ENCODE data around the gene TMEM243.

The TMEM243 gene

GRCh38 chr7:87190783-87191182 lies 28.7 kb downstream of the TMEM243 start:
- in situ Hi-C loops (cut with MboI; ENCODE audit: low pct_unique_long_range_greater_than_20kb, low sequenced_read_pairs, unreplicated experiment): no loop called here
- TF ChIP-seq CTCF (IDR thresholded peaks at IDR 0.05; ENCODE audit: extremely low read depth, insufficient read depth, missing control alignments): no peak
- DNase-seq (ENCODE audit: low spot score): no peak

- in situ Hi-C loops (cut with MboI; ENCODE audit: low pct_unique_long_range_greater_than_20kb, low sequenced_read_pairs, unreplicated experiment): no loop called here
- TF ChIP-seq CTCF (IDR thresholded peaks at IDR 0.05; ENCODE audit: extremely low read depth, insufficient read depth, missing control alignments): no peak
- no peak for DNase-seq (ENCODE audit: low spot score)
These were observed 30.6 kb downstream of the TMEM243 start for GRCh38 chr7:87188930-87189329.

GRCh38 chr7:87187120-87187519 lies 32.4 kb downstream of the TMEM243 start:
- no peak for DNase-seq (ENCODE audit: low spot score)
- TF ChIP-seq CTCF (IDR thresholded peaks at IDR 0.05; ENCODE audit: extremely low read depth, insufficient read depth, missing control alignments): no peak
- in situ Hi-C loops (cut with MboI; ENCODE audit: low pct_unique_long_range_greater_than_20kb, low sequenced_read_pairs, unreplicated experiment): no loop called here

GRCh38 chr7:87179180-87179579 lies 40.4 kb downstream of the TMEM243 start:
- TF ChIP-seq CTCF (IDR thresholded peaks at IDR 0.05; ENCODE audit: extremely low read depth, insufficient read depth, missing control alignments): no peak
- in situ Hi-C loops (cut with MboI; ENCODE audit: low pct_unique_long_range_greater_than_20kb, low sequenced_read_pairs, unreplicated experiment): no loop called here
- DNase-seq (ENCODE audit: low spot score): no peak

GRCh38 chr7:87178320-87178719 lies 41.2 kb downstream of the TMEM243 start:
- no peak for DNase-seq (ENCODE audit: low spot score)
- in situ Hi-C loops (cut with MboI; ENCODE audit: low pct_unique_long_range_greater_than_20kb, low sequenced_read_pairs, unreplicated experiment): no loop called here
- no peak for TF ChIP-seq CTCF (IDR thresholded peaks at IDR 0.05; ENCODE audit: extremely low read depth, insufficient read depth, missing control alignments)

GRCh38 chr7:87173471-87173870 lies 46.1 kb downstream of the TMEM243 start:
- TF ChIP-seq CTCF (IDR thresholded peaks at IDR 0.05; ENCODE audit: extremely low read depth, insufficient read depth, missing control alignments): no peak
- DNase-seq (ENCODE audit: low spot score): no peak
- in situ Hi-C loops (cut with MboI; ENCODE audit: low pct_unique_long_range_greater_than_20kb, low sequenced_read_pairs, unreplicated experiment): no loop called here
